OCI-LY1 (cell line): ENCODE measurements around the gene PRKAG3.

Source experiments
- EZH2 ChIP-seq: fragments of 200-600 bp; sonication (generic), shearing (Covaris generic); IDR thresholded peaks from 2 replicates; pipeline ENCODE4 v1.8.0; 2017; ENCODE audit warnings: borderline replicate concordance, mixed run types, mild to moderate bottlenecking, antibody characterized with exemption, low read length, moderate library complexity, mixed read lengths
- TF ChIP-seq, protein P1 (sequence below): fragments of 200-600 bp; sonication (generic), shearing (Covaris generic); IDR thresholded peaks from 2 replicates; pipeline ENCODE4 v1.5.1; 2017; ENCODE audit warnings: mild to moderate bottlenecking, antibody characterized with exemption, low read length, moderate library complexity, mixed read lengths

DNA sequence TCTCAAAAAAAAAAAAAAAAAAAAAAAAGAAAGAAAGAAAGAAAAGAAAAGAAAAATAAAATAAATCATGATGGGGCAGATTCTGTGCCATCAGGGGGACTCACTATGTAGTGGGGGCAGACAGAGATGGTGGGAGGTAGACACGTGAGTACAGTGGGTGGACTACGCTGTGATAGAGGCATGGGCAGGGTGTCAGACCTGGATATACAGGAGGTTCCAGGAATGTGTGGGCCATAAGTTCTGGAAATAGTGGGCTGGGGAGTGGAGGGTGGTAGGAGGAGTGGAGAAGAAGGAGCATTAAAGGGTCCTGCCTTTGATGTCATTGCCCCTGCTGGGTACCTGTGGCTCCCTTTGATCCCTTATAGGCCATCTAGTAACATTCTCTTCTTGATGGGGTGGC is 19.2 kb upstream of the PRKAG3 start:
- TF ChIP-seq, protein P1, sequence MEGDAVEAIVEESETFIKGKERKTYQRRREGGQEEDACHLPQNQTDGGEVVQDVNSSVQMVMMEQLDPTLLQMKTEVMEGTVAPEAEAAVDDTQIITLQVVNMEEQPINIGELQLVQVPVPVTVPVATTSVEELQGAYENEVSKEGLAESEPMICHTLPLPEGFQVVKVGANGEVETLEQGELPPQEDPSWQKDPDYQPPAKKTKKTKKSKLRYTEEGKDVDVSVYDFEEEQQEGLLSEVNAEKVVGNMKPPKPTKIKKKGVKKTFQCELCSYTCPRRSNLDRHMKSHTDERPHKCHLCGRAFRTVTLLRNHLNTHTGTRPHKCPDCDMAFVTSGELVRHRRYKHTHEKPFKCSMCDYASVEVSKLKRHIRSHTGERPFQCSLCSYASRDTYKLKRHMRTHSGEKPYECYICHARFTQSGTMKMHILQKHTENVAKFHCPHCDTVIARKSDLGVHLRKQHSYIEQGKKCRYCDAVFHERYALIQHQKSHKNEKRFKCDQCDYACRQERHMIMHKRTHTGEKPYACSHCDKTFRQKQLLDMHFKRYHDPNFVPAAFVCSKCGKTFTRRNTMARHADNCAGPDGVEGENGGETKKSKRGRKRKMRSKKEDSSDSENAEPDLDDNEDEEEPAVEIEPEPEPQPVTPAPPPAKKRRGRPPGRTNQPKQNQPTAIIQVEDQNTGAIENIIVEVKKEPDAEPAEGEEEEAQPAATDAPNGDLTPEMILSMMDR: no peak
- TF ChIP-seq EZH2: no peak
